Heart right ventricle (tissue), 16 donors: ENCODE measurements around the gene CENPK. TPM values are rescaled to one million over a fixed set of nuclear protein-coding genes. Genes with fewer than 3 reads are reported as not detected.

Experiments
- ATAC-seq, 8 donors: fragments of 200-7000 bp; cut with Tn5 transposase; one replicate each; pipeline ENCODE4 v1.9.1; 2020; ENCODE audit warnings: mild to moderate bottlenecking in 8 of 8, moderate library complexity in 8 of 8, moderate number of reproducible peaks in 1 of 8
- DNase-seq, 2 donors: peaks; one replicate each; pipeline ENCODE4 v3.0.0-alpha.2; 2020
- H3K27ac ChIP-seq, 10 donors: fragments of 200-600 bp; sonication (generic) in 2 of 10; one replicate each; pipeline versions ENCODE4 v1.5.0 to v1.8.0; 2020 to 2022; ENCODE audit warnings: mild to moderate bottlenecking in 3 of 10
- H3K27me3 ChIP-seq, 7 donors: fragments of 200-600 bp; one replicate each; pipeline ENCODE4 v1.8.0; 2021 to 2022; ENCODE audit warnings: mild to moderate bottlenecking in 2 of 7
- H3K36me3 ChIP-seq, 9 donors: fragments of 200-600 bp; sonication (generic) in 1 of 9; one replicate each; pipeline versions ENCODE4 v1.5.0 to v1.8.0; 2020 to 2022; ENCODE audit warnings: mild to moderate bottlenecking in 2 of 9
- H3K4me1 ChIP-seq, 9 donors: fragments of 200-600 bp; sonication (generic) in 1 of 9; one replicate each; pipeline versions ENCODE4 v1.5.0 to v1.8.0; 2020 to 2022; ENCODE audit warnings: mild to moderate bottlenecking in 4 of 9
- H3K4me3 ChIP-seq, 10 donors: fragments of 200-600 bp; sonication (generic) in 2 of 10; one replicate each; pipeline versions ENCODE4 v1.5.0 to v1.8.0; 2020 to 2022; ENCODE audit warnings: mild to moderate bottlenecking in 7 of 10, moderate library complexity in 2 of 10
- H3K9me3 ChIP-seq, 11 donors: fragments of 200-600 bp in 10 of 11; sonication (generic) in 2 of 11; one replicate each; pipeline versions ENCODE4 v1.5.0 to v1.8.0; 2013 to 2022; ENCODE audit warnings: mild to moderate bottlenecking in 2 of 11, control low read depth in 1 of 11, moderate library complexity in 1 of 11
- CTCF ChIP-seq, 9 donors: fragments of 200-600 bp; sonication (generic) in 2 of 9; IDR thresholded peaks; one replicate each; pipeline versions ENCODE4 v1.5.0 to v1.8.0; 2021 to 2022; ENCODE audit warnings: antibody characterized with exemption in 9 of 9, mild to moderate bottlenecking in 5 of 9, moderate library complexity in 1 of 9
- WGBS, 2 donors: extraction: QIAGEN DNeasy Blood & Tissue Kit; methylation state at CpG; one replicate each; pipeline ENCODE4 v1.1.7; 2013; ENCODE audit warnings: inconsistent platforms in 1 of 2; 5-methylcytosine and 5-hydroxymethylcytosine counted together
- intact Hi-C, 10 donors: fragments of 100-400 bp; cut with DNase I; formaldehyde crosslinking; loops; one replicate each; pipeline versions ENCODE4 v1.11.1 to v1.14.2; 2022
- polyA plus RNA-seq, 2 donors: library from polyadenylated mRNA; stranded (reverse); fragments of 200-250 nt; gene quantifications; one replicate each; pipeline ENCODE4 v1.2.3, GENCODE V29; 2013
- total RNA-seq, 10 donors: library from RNA; stranded (reverse); fragmentation: NEBNext Ultra II Directional in 3 of 10; extraction: Animal tissue kit (Norgen Biotek cat#: 25700) in 3 of 10; gene quantifications; one replicate each; pipeline versions ENCODE4 v1.2.1 to v1.2.4, GENCODE V29; 2021 to 2023
- donor health status: Arrhythmogenic right ventricular cardiomyopathy.
- donor health status: ischemic (EF 13 %, LVEDD 7.1; RV severe dilation, severe dysfunction).
- donor health status: healthy with polysubstance abuse.
- donor health status: DM: no; HTN: yes; CAD: no.
- donor health status: DM: no; HTN: no; CAD: no.
- donor health status: ischemic (EF 25% LVEDD 6.9; RV normal size, moderate dysfunction).
- donor health status: ischemic (EF 25% LVEDD 5.7; RV mildly dilated, moderate dysfunction).
- donor health status: healthy.
- donor health status: DM: yes; HTN: yes; CAD: no.
- donor health status: Ischemic cardiomyopathy.
- donor health status: ischemic (EF 35%, LVEDD 5.7; RV mildly dilated, moderate dysfunction).
- donor health status: nonischemic (EF 11% LVEDD 7.7; RV severe dilation, severe dysfunction).
- donor health status: DM: yes; HTN: yes; CAD: no.
- donor health status: PGD.
- donor health status: ischemic (EF 29% LVEDD 5.4; RV normal size, mild dysfunction).
- donor health status: nonischemic (EF 23%, LVEDD 6.1; RV moderate dilation, normal function).

The CENPK gene
- total and polyA plus RNA-seq, 12 donors = 0.19 to 3.5 (median 0.68) TPM

GRCh38 chr5:65563777-65564176 is 809 bp upstream of the CENPK start:
- no peaks in the 10 kb centered on the region for H3K27me3 ChIP-seq
- 8 to 9% methylated on average over 11 of the region's 11 CpGs for WGBS, 2 donors
- intact Hi-C loops = loop anchor here in 2 of 10 donors (5.0 kb wide), 2 partner anchors 59 to 1401 kb away; partner anchors contain the start of gene TRIM23 (in 1 of the 2)
- peak overlapping the region; percentile 63 to 96 (median 78) for H3K4me3 ChIP-seq
- H3K4me1 ChIP-seq = peaks cover 2 to 38% (median 33%) of the 10 kb centered on the region in 9 donors
- no peaks in the 10 kb centered on the region for H3K9me3 ChIP-seq
- H3K27ac ChIP-seq = peak overlapping the region in 7 of 10 donors; percentile 73 to 92 (median 84)
- H3K36me3 ChIP-seq = peaks cover 0 to 28% (median 4%) of the 10 kb centered on the region in 9 donors
- no peak for TF ChIP-seq CTCF (IDR thresholded peaks at IDR 0.05)
- ATAC-seq = no peak
- no peak for DNase-seq

GRCh38 chr5:65556718-65557117 is 6.2 kb downstream of the CENPK start:
- 93 to 95% methylated on average over 3 of the region's 3 CpGs for WGBS, 2 donors
- intact Hi-C loops = no loop called here
- DNase-seq = no peak
- Histone ChIP-seq H3K27me3 (no peaks in the 10 kb centered on the region), H3K4me1 (peaks cover 0 to 1% (median 0%) of the 10 kb centered on the region in 9 donors), H3K9me3 (no peaks in the 10 kb centered on the region), H3K36me3 (peaks cover 0 to 22% (median 0%) of the 10 kb centered on the region in 9 donors), H3K4me3 (no peak overlapping the region), H3K27ac (no peak overlapping the region)
- ATAC-seq = no peak
- no peak for TF ChIP-seq CTCF (IDR thresholded peaks at IDR 0.05)

- no peak for TF ChIP-seq CTCF (IDR thresholded peaks at IDR 0.05)
- WGBS, 2 donors = 88 to 94% methylated on average over 2 of the region's 2 CpGs
- H3K36me3 ChIP-seq = peaks cover 0 to 27% (median 0%) of the 10 kb centered on the region in 9 donors
- DNase-seq (no peak), ATAC-seq (no peak)
- intact Hi-C loops = no loop called here
- H3K9me3 ChIP-seq = no peaks in the 10 kb centered on the region
- H3K27me3 ChIP-seq = no peaks in the 10 kb centered on the region
- H3K27ac ChIP-seq = no peak overlapping the region
- no peak overlapping the region for H3K4me3 ChIP-seq
- no peaks in the 10 kb centered on the region for H3K4me1 ChIP-seq
Observed at GRCh38 chr5:65556181-65556580, 6.8 kb downstream of the CENPK start.

GRCh38 chr5:65555287-65555686 is 7.7 kb downstream of the CENPK start:
- H3K4me1 ChIP-seq = no peaks in the 10 kb centered on the region
- TF ChIP-seq CTCF (IDR thresholded peaks at IDR 0.05) = no peak
- H3K9me3 ChIP-seq = no peaks in the 10 kb centered on the region
- intact Hi-C loops = no loop called here
- ATAC-seq = no peak
- H3K27ac ChIP-seq = no peak overlapping the region
- no peak overlapping the region for H3K4me3 ChIP-seq
- no peaks in the 10 kb centered on the region for H3K27me3 ChIP-seq
- no peak for DNase-seq
- H3K36me3 ChIP-seq = peaks cover 0 to 36% (median 0%) of the 10 kb centered on the region in 9 donors
